Nephron (organoid): ENCODE results near the gene STRADB.
"Not testable (repeated sequence)": the region's sequence is repeated elsewhere in the genome, so short reads cannot be mapped to it uniquely, and the experiment has no call there.

Experiments used
- H3K27ac Mint-ChIP-seq, 3 experiments: 2 replicates each; pipeline ENCODE4 v1.8.0; 2020; ENCODE audit warnings: mixed read lengths in 3 of 3, mild to moderate bottlenecking in 2 of 3, moderate library complexity in 1 of 3
- H3K27me3 Mint-ChIP-seq: 2 replicates; pipeline ENCODE4 v1.8.0; 2021; ENCODE audit warnings: low read depth, mild to moderate bottlenecking, moderate library complexity, mixed read lengths
- H3K36me3 Mint-ChIP-seq: 2 replicates; pipeline ENCODE4 v1.8.0; 2020; ENCODE audit warnings: low read depth, mixed read lengths
- H3K4me1 Mint-ChIP-seq: 2 replicates; pipeline ENCODE4 v1.8.0; 2020; ENCODE audit warnings: mixed read lengths
- H3K4me3 Mint-ChIP-seq, 3 experiments: 2 replicates each; pipeline ENCODE4 v1.8.0; 2020; ENCODE audit warnings: mild to moderate bottlenecking in 3 of 3, mixed read lengths in 3 of 3, moderate library complexity in 2 of 3
- H3K9me3 Mint-ChIP-seq: 2 replicates; pipeline ENCODE4 v1.8.0; 2020; ENCODE audit warnings: mixed read lengths
- TF ChIP-seq, protein P1 (sequence below), 3 experiments: fragments of 200-600 bp; sonication (generic); IDR thresholded peaks; one replicate each; pipeline ENCODE4 v1.5.0; 2021; ENCODE audit warnings: antibody characterized with exemption in 3 of 3; ENCODE audit not compliant: unreplicated experiment in 3 of 3

Gene STRADB

DNA sequence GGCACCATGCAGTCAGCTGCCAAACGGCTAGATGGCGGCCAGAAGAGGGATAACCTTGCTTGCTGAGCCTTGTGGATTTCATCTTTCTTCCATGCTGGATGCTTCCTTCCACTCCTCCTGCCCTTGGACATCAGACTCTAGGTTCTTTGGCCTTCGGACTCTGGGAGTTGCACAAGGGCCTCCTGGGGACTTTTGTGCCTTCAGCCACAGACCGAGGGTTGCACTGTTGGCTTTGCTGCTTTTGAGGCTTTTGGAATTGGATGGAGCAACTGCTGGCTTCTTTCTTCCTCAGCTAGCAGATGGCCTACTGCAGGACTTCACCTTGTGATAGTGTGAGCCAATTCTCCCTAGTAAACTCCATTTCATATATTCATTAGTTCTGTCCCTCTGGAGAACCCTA lies 31.0 kb downstream of the STRADB start:
- TF ChIP-seq, protein P1, sequence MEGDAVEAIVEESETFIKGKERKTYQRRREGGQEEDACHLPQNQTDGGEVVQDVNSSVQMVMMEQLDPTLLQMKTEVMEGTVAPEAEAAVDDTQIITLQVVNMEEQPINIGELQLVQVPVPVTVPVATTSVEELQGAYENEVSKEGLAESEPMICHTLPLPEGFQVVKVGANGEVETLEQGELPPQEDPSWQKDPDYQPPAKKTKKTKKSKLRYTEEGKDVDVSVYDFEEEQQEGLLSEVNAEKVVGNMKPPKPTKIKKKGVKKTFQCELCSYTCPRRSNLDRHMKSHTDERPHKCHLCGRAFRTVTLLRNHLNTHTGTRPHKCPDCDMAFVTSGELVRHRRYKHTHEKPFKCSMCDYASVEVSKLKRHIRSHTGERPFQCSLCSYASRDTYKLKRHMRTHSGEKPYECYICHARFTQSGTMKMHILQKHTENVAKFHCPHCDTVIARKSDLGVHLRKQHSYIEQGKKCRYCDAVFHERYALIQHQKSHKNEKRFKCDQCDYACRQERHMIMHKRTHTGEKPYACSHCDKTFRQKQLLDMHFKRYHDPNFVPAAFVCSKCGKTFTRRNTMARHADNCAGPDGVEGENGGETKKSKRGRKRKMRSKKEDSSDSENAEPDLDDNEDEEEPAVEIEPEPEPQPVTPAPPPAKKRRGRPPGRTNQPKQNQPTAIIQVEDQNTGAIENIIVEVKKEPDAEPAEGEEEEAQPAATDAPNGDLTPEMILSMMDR (IDR thresholded peaks at IDR 0.05; ENCODE audit: unreplicated experiment in 3 of 3) = no peak
- no peaks in the 10 kb centered on the region for H3K27me3 Mint-ChIP-seq
- no peak overlapping the region for H3K27ac Mint-ChIP-seq
- H3K4me3 Mint-ChIP-seq = no peak overlapping the region
- peaks cover 7% of the 10 kb centered on the region for H3K4me1 Mint-ChIP-seq
- H3K36me3 Mint-ChIP-seq = peaks cover 38% of the 10 kb centered on the region
- peaks cover 6% of the 10 kb centered on the region for H3K9me3 Mint-ChIP-seq

GRCh38 chr2:201483342-201483741 lies 31.8 kb downstream of the STRADB start:
- Mint-ChIP-seq H3K9me3 (peaks cover 6% of the 10 kb centered on the region), H3K4me3 (no peak overlapping the region), H3K4me1 (peaks cover 7% of the 10 kb centered on the region), H3K27ac (no peak overlapping the region), H3K27me3 (no peaks in the 10 kb centered on the region), H3K36me3 (peaks cover 35% of the 10 kb centered on the region)
- TF ChIP-seq, protein P1 (IDR thresholded peaks at IDR 0.05; ENCODE audit: unreplicated experiment in 3 of 3) = no peak

- H3K36me3 Mint-ChIP-seq = peaks cover 31% of the 10 kb centered on the region
- H3K4me1 Mint-ChIP-seq, H3K9me3 Mint-ChIP-seq, H3K27me3 Mint-ChIP-seq, H3K4me3 Mint-ChIP-seq, H3K27ac Mint-ChIP-seq: not testable (repeated sequence)
Observed at GRCh38 chr2:201483758-201484157, 32.2 kb downstream of the STRADB start.

DNA sequence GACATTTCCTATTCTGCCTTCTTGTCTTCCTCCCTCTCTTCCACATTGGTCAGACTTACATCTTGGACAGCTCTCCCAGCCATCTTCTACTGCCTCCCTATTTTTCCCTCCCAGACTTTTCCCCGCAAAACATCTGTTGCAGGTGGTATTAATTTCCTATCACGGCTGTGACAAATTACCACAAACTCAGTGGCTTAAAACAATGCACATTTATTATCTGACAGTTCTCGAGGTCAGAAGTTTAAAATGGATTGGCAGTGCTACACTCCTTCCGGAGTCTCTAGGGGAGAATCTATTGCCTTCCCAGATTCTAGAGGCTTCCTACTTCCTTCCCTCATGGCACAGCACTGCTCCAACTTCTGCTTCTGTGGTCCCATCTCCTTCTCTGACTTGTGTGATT lies 33.3 kb downstream of the STRADB start:
- no peak overlapping the region for H3K27ac Mint-ChIP-seq
- TF ChIP-seq, protein P1 (IDR thresholded peaks at IDR 0.05; ENCODE audit: unreplicated experiment in 3 of 3) = no peak
- H3K36me3 Mint-ChIP-seq = peaks cover 31% of the 10 kb centered on the region
- no peak overlapping the region for H3K4me3 Mint-ChIP-seq
- H3K9me3 Mint-ChIP-seq = peaks cover 6% of the 10 kb centered on the region
- no peaks in the 10 kb centered on the region for H3K27me3 Mint-ChIP-seq
- peaks cover 7% of the 10 kb centered on the region for H3K4me1 Mint-ChIP-seq

GRCh38 chr2:201490291-201490690 lies 38.8 kb downstream of the STRADB start:
- TF ChIP-seq, protein P1 (IDR thresholded peaks at IDR 0.05; ENCODE audit: unreplicated experiment in 3 of 3) = no peak
- Mint-ChIP-seq H3K36me3 (peaks cover under 1% of the 10 kb centered on the region), H3K9me3 (no peaks in the 10 kb centered on the region), H3K4me1 (peaks cover under 1% of the 10 kb centered on the region), H3K27ac (no peak overlapping the region), H3K4me3 (no peak overlapping the region), H3K27me3 (no peaks in the 10 kb centered on the region)

- Mint-ChIP-seq H3K27me3 (no peaks in the 10 kb centered on the region), H3K9me3 (peaks cover 8% of the 10 kb centered on the region), H3K27ac (no peak overlapping the region), H3K4me1 (no peaks in the 10 kb centered on the region), H3K36me3 (peaks cover 7% of the 10 kb centered on the region), H3K4me3 (no peak overlapping the region)
- TF ChIP-seq, protein P1 (IDR thresholded peaks at IDR 0.05; ENCODE audit: unreplicated experiment in 3 of 3) = no peak
Observed at GRCh38 chr2:201496785-201497184, 45.2 kb downstream of the STRADB start.
